Gastroesophageal sphincter (tissue), 4 donors: ENCODE data around the gene S1PR4. TPM values are rescaled to one million over a fixed set of nuclear protein-coding genes. Genes with fewer than 3 reads are reported as not detected.

Experiments
- ATAC-seq: fragments of 150-250 bp; one replicate; pipeline ENCODE4 v1.9.1; 2016; ENCODE audit warnings: mild to moderate bottlenecking, moderate library complexity
- H3K27ac ChIP-seq, 4 donors: fragments of 200-600 bp; sonication (generic) in 3 of 4; 1 replicate in 3 of 4; 2 replicates in 1 of 4; pipeline ENCODE4 v1.5.1; 2016 to 2019
- H3K27me3 ChIP-seq: fragments of 200-600 bp; sonication (generic); one replicate; pipeline ENCODE4 v1.5.1; 2019
- H3K36me3 ChIP-seq, 2 donors: fragments of 200-600 bp; sonication (generic); one replicate each; pipeline ENCODE4 v1.5.1; 2019; ENCODE audit warnings: control low read depth in 1 of 2
- H3K4me1 ChIP-seq, 3 donors: fragments of 200-600 bp; sonication (generic); 1 replicate in 2 of 3; 2 replicates in 1 of 3; pipeline ENCODE4 v1.5.1; 2016 to 2019; ENCODE audit warnings: control low read depth in 2 of 3
- H3K4me3 ChIP-seq, 2 donors: fragments of 200-600 bp; sonication (generic); one replicate each; pipeline ENCODE4 v1.5.1; 2019; ENCODE audit warnings: mild to moderate bottlenecking in 1 of 2, moderate library complexity in 1 of 2
- H3K9me3 ChIP-seq, 3 donors: fragments of 200-600 bp; sonication (generic); one replicate each; pipeline ENCODE4 v1.5.1; 2017 to 2019; ENCODE audit warnings: control low read depth in 2 of 3
- EP300 ChIP-seq: sonication (generic); formaldehyde crosslinking; IDR thresholded peaks from one replicate; pipeline ENCODE4 v1.6.1; 2017; ENCODE audit warnings: antibody characterized with exemption, mild to moderate bottlenecking
- POLR2A ChIP-seq, 2 donors: fragments of 450-650 bp; IDR thresholded peaks; one replicate each; pipeline ENCODE4 v1.6.1; 2017; ENCODE audit warnings: antibody characterized with exemption in 2 of 2, mild to moderate bottlenecking in 2 of 2, moderate library complexity in 1 of 2
- POLR2AphosphoS5 ChIP-seq: sonication (generic); formaldehyde crosslinking; IDR thresholded peaks from one replicate; pipeline ENCODE4 v1.6.1; 2017; ENCODE audit warnings: antibody characterized with exemption
- WGBS, 2 donors: methylation state at CpG; one replicate each; pipeline ENCODE4 v1.1.5; 2018; ENCODE audit warnings: low coverage in 1 of 2; 5-methylcytosine and 5-hydroxymethylcytosine counted together
- total RNA-seq, 4 donors: library from RNA; depleted of rRNA; stranded (reverse); fragments of >200 nt; gene quantifications; one replicate each; pipeline ENCODE4 v1.1.0, GENCODE V29; 2016
- TF ChIP-seq, protein P1 (sequence below), 4 experiments: fragments of 200-600 bp in 2 of 4; fragments of 450-650 bp in 2 of 4; sonication (generic) in 1 of 4; IDR thresholded peaks; one replicate each; pipeline ENCODE4 v1.5.1; 2017 to 2019; ENCODE audit warnings: antibody characterized with exemption in 4 of 4, mild to moderate bottlenecking in 2 of 4, moderate library complexity in 2 of 4

The S1PR4 gene, protein sequence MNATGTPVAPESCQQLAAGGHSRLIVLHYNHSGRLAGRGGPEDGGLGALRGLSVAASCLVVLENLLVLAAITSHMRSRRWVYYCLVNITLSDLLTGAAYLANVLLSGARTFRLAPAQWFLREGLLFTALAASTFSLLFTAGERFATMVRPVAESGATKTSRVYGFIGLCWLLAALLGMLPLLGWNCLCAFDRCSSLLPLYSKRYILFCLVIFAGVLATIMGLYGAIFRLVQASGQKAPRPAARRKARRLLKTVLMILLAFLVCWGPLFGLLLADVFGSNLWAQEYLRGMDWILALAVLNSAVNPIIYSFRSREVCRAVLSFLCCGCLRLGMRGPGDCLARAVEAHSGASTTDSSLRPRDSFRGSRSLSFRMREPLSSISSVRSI
- total RNA-seq: 1 to 10 TPM in 2 of 4 donors, under 1 TPM in 2; 0.20 to 1.9 (median 1.1) TPM

DNA sequence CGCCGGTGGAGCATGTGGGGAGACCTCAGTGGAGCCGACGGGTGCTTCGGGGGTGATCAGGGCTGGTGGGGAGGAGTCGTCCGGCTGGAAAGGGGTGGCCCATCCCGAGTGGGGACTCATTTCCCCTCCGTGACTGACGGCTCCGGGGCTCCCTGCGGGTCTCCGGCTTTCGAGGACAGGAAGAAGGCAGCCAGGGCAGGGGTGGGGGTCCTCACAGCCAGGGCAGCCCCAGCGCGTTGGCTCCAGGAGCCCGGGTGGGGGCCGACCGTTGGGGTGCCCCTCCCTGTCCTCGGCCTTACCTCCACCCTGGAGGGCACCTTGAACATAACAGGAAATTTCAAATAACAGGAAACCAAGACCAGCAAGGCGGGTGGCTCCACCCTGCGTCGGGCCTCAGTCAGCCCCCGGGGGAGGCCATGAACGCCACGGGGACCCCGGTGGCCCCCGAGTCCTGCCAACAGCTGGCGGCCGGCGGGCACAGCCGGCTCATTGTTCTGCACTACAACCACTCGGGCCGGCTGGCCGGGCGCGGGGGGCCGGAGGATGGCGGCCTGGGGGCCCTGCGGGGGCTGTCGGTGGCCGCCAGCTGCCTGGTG is at the start of gene S1PR4:
Gene S1PR4, plus strand, starts transcription at position 393 of the 596 bp plus-strand sequence. Its CDS starts 24 bp downstream, at position 417.
- Histone ChIP-seq H3K4me3 (peak within 1 kb of the TSS in 1 of 2 donors; percentile 31), H3K27ac (peak within 1 kb of the TSS in 3 of 4 donors; percentile 0 to 41 (median 14)), H3K36me3 (no peaks in the 10 kb centered on the region), H3K27me3 (no peaks in the 10 kb centered on the region), H3K9me3 (no peaks in the 10 kb centered on the region), H3K4me1 (no peaks in the 10 kb centered on the region)
- TF ChIP-seq EP300 (no peak), POLR2A (IDR thresholded peaks at IDR 0.05) (no peak), POLR2AphosphoS5 (no peak)
- TF ChIP-seq, protein P1, sequence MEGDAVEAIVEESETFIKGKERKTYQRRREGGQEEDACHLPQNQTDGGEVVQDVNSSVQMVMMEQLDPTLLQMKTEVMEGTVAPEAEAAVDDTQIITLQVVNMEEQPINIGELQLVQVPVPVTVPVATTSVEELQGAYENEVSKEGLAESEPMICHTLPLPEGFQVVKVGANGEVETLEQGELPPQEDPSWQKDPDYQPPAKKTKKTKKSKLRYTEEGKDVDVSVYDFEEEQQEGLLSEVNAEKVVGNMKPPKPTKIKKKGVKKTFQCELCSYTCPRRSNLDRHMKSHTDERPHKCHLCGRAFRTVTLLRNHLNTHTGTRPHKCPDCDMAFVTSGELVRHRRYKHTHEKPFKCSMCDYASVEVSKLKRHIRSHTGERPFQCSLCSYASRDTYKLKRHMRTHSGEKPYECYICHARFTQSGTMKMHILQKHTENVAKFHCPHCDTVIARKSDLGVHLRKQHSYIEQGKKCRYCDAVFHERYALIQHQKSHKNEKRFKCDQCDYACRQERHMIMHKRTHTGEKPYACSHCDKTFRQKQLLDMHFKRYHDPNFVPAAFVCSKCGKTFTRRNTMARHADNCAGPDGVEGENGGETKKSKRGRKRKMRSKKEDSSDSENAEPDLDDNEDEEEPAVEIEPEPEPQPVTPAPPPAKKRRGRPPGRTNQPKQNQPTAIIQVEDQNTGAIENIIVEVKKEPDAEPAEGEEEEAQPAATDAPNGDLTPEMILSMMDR (IDR thresholded peaks at IDR 0.05): no peak
- 31 to 68% methylated on average over 2 to 8 of the region's 42 CpGs for WGBS, 2 donors
- ATAC-seq: peak; percentile 39

DNA sequence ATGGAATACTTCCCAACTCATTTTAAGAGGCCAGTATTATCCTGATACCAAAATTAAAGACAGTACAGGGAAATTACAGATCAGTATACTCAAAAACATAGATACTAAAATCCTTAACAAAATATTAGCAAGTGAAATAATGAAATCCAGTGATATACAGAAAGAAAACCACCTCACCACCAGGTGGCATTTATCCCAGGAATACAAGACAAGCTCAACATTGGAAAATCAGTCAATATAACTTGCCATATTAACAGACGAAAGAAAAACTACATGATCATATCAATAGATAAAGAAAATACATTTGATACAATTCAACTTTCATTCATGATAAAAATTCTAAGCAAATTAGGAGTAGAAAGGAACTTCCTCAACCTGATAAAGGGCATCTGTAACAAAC is 49.5 kb upstream of the S1PR4 start:
- H3K9me3 ChIP-seq: no peaks in the 10 kb centered on the region
- whole genome bisulfite sequencing, 2 donors: 5 to 18% methylated on average over 1 of the region's 1 CpG
- no peak overlapping the region for H3K27ac ChIP-seq
- H3K36me3 ChIP-seq: no peaks in the 10 kb centered on the region
- no peaks in the 10 kb centered on the region for H3K27me3 ChIP-seq
- ATAC-seq: no peak
- no peak overlapping the region for H3K4me3 ChIP-seq
- no peaks in the 10 kb centered on the region for H3K4me1 ChIP-seq
- TF ChIP-seq, protein P1 (IDR thresholded peaks at IDR 0.05): peak in 3 of 4 experiments; percentile 31 to 36 (median 34)
- TF ChIP-seq POLR2AphosphoS5: no peak

DNA sequence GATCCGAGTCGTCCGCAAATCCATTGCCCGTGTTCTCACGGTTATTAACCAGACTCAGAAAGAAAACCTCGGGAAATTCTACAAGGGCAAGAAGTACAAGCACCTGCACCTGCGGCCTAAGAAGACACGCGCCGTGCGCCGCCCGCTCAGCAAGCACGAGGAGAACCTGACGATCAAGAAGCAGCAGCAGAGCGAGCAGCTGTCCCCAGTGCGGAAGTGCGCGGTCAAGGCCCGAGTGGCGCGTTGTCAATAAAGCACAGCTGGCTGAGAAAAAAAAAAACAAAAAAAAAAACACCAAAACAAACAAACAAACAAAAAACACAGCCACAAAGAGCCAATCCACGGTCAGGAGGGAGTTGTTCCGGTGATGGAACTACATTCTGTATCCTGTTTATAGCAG is 47.4 kb upstream of the S1PR4 start:
- H3K4me3 ChIP-seq: no peak overlapping the region
- H3K36me3 ChIP-seq: no peaks in the 10 kb centered on the region
- no peaks in the 10 kb centered on the region for H3K27me3 ChIP-seq
- no peak for TF ChIP-seq EP300
- no peak for TF ChIP-seq POLR2A (IDR thresholded peaks at IDR 0.05)
- TF ChIP-seq, protein P1 (IDR thresholded peaks at IDR 0.05): no peak
- TF ChIP-seq POLR2AphosphoS5: no peak
- no peak for ATAC-seq
- 95% methylated on average over 17 of the region's 24 CpGs; no CpG with 5 or more reads in 1 of the 2 donors for WGBS, 2 donors
- H3K27ac ChIP-seq: no peak overlapping the region
- H3K9me3 ChIP-seq: no peaks in the 10 kb centered on the region
- no peaks in the 10 kb centered on the region for H3K4me1 ChIP-seq

DNA sequence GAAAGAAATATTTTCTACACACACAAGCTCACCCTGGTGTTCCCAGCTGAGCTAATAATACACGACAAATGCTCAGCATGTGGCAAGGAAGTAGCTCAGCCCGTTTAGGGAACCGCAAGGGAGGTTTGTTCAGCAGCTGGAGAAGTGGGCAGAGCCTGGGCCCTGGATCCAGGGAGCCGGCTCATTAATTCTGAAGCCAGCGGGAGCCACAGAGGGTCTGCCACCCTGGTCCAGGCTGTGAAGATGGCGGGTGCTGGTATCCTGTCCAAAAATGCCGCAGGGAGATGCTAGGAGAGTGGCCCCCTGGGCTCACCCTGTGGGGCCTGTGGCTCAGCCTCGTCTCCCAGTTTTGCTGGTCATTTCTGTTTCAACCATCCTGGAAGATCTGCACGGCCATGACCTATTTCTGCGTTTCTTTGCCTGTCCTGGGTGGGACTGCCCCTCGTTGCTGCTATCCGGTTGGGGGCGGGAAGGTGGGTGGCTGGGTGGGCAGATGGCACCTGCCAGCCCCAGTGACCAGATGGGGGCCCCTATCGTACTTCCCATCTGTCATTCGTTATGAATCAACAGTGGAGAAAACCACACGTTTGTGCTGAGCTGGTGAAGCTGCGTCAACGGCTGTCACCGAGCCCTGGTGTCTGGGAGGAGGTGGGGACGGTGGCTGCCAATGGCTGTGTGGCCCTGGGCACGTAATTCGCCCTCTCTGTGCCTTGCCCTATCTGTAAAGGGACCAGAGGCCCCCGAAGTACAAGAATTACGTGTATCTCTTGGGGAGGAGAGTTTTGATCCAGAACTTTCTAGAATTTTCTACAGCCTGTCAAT is 45.4 kb upstream of the S1PR4 start:
- Histone ChIP-seq H3K4me1 (peaks cover 0 to 4% (median 0%) of the 10 kb centered on the region in 3 donors), H3K27me3 (no peaks in the 10 kb centered on the region), H3K36me3 (no peaks in the 10 kb centered on the region), H3K9me3 (no peaks in the 10 kb centered on the region), H3K4me3 (no peak overlapping the region), H3K27ac (peak overlapping the region in 3 of 4 donors; percentile 41 to 51 (median 43))
- ATAC-seq: peak; percentile 51
- TF ChIP-seq EP300 (no peak), POLR2AphosphoS5 (no peak), POLR2A (IDR thresholded peaks at IDR 0.05) (no peak)
- TF ChIP-seq, protein P1 (IDR thresholded peaks at IDR 0.05): no peak
- 0 to 29% methylated on average over 1 to 2 of the region's 24 CpGs for WGBS, 2 donors
